Activated T-helper 1 cell treated with anti-CD3 and anti-CD28 coated beads, Interleukin-2, amount 50 U/mL, for 16 hours (primary cell): Measurements from ENCODE around the gene GABBR2.
"Not testable (repeated sequence)": the region's sequence is repeated elsewhere in the genome, so short reads cannot be mapped to it uniquely, and the experiment has no call there.

Experiments
- DNase-seq, 2 donors: peaks; one replicate each; pipeline ENCODE4 v3.0.0-alpha.2; 2020; ENCODE audit warnings: low read depth in 1 of 2, low spot score in 1 of 2

GABBR2 gene

DNA sequence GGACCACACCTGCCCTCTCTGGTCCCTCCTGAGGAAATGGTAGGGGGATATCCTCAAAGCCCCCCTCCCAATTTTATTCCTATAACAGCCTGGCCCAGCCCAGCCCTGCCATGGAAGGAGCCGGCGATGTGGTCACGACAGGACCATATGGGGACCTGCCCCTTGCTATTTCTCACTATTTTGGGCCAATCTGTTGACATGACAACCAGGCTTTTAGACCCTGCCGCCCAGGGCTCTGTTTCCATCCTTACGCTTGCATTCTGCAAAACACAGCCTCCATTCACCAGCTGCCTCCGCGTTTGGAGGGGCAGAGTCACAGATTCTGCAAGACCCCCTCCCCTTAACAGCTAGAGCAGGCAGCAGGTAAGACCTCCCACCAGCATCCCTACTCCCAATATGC lies 112.2 kb downstream of the GABBR2 start:
- DNase-seq: no peak

DNA sequence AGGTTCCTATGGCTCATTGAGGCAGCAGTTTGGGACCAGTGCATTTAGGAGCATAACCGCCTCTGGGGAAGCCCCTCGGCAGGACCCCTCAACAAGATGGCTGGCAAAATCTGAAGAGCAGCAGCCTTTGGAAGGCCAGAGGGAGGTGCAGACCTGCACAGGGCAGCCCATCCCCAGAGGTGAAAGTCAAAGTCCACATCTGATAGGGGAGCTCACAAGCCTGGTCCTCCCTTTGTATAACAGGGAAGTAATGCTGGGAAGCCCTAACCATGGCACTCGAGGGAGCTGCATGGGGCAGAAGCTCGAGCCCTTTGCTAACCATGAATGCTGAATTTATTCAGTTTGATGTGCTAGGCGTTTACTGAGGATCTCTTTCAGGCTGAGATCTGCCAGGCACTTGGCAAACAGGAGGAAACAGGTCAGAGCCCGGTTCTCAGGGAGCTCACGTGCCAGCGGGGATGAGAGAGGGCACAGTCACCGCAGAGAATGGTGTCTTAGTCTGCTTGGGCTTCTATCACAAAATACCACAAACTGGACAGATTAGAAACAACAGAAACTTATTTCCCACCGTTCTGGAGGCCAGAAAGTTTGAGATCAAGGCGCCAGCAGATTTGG lies 114.1 kb downstream of the GABBR2 start:
- no peak for DNase-seq

DNA sequence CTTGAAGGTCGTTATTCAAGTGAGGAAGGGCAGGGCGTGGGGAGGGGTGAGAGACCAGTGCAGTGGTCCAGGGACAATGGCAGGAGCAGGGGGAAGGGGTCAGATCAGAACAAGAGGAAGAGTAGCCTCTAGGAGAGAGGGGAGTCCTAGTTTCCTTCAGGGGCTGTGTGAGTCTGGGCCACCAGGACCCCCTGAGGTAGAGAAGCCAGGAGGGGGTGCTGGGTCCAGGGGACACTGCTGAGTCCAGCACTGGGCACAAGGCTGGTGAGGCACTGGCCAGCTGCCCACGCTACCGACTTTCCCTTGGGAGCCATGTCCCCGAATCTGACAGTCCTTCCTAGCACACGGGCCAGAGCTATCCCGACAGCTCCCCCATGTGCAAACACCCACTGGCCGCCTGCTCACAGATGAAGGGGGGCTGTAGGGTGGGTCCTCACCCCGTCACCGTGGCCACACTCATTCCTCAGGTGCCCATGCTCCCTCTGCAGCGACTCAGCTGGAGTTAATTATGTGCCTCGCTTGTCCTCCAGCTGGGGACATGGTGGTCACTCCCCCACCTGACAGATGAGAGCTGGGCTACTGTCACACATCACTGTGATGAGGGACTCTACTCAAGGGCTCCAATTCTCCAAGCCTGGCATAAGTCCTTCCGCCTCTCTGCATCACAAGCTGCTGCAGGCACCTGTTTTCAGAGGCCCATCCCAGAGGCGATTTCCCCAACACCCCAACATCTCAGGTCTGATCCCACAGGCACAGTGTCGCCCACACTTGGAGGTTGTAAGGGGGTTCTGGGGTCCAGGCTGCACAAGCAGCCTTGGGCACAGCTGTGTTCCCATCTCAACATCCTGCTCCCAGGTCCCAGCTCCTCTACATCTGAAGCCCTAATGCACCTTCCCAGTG lies 115.1 kb downstream of the GABBR2 start:
- DNase-seq: no peak

DNA sequence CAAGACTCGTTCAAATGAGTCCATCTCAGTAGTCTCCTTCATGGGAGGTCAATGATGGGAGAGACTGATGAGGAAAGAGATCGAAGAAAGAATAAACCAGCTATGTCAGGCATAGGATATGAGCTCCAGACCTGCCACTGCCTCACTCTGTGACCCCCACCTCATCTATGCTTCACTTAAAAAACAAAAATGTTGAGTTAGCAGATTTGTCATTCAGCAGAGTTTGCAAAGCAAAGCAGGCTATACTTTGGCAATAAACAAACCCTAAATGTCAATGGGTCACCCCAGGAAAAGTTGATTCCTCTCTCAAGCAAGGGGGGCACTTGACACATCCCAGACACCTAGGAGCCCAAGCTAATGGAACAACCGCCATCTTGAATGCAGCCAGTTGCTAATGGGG lies 117.0 kb downstream of the GABBR2 start:
- no peak for DNase-seq

DNA sequence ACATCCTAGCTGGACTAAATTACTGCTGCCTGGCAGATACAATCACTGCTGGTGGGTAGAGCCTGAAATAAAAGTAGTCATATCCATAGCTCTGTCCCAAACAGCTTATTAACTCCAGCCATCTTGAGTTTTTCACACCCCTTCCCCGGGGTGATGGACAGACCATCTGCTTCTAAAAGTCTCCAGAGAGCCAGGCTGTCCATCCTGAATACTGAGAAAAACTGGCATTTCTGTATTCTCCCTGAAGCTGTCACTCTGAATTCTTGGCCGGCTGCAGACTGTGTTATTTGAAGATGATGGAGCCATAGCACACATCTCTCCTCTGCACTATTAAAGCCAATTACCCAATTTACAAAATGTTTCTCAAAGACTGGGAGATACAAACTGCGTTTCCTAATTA lies 118.6 kb downstream of the GABBR2 start:
- no peak for DNase-seq

DNA sequence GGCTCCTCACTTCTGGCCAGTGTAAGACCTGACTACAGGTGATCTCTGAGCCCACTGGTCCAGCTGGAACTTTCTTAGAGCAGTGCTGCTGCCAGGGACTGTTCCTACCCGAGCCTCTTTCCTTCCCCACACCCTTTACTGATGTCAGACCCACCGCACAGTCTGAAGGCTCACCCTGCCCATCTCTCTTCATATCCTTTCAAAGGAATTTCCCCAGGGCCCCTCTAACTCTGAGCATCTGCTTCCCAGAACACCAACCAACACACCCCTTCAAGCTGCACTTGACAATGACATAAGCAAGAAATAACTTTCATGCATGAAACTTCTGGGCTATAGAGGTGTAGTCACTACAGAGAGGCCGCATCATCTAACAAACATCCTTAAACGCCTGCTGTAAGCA lies 119.6 kb downstream of the GABBR2 start:
- DNase-seq: no peak

DNA sequence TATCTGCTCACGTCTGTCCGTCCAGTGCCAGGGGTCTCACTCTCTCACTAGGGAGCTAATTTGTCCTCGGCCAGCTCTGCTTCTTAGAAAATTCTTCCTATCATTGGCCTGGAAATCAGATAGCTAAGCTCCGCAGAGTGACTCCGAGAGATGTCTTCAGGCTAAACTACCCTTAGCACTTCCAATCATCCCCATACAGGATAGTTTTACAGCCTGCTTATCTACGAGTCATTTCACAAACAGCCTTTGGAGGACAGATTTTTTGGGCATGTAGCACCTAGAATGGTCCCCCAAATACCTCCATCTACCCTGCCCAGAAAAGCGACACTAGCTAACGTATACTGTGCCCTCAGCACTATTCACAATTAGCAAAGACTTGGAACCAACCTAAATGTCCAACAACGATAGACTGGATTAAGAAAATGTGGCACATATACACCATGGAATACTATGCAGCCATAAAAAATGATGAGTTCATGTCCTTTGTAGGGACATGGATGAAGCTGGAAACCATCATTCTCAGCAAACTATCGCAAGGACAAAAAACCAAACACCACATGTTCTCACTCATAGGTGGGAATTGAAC lies 123.8 kb downstream of the GABBR2 start:
- not testable (repeated sequence) for DNase-seq

DNA sequence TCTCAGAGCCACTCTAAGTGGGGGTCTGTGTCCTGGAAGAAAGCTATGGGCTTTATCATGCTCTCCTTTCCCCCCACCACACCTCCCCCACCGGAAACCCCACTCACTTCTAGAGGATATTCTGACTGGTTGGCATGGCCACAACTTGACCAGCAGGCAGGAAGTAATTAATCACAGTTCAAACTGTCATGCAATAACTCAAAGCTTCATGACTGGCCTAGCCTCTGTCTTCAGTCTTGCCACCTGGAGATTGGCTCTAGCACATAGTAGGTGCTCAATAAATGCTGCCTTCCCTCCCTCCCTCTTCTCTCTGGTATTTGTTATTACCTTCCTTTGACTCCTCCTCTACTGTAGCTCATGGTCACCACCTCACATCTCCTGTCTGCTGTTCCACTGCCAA lies 124.7 kb downstream of the GABBR2 start:
- no peak for DNase-seq

DNA sequence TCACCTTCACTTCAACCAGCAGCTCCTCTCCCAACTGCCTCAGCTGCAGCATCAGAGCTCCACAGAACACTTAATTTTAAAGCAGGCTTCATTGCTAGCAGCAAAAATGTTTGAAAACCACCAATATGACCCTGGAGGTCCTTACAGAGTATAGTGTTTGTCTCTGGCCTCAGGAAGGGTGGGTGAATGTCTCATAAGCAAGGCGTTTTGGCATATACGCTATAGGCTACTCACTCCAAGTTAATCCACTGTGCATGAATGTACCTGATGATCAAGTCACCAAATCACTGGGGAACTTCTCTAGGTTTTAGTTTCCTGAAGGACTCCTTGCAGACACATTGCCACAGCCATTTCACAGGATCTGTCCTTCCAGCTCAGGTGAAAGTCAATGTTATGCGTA lies 125.3 kb downstream of the GABBR2 start:
- no peak for DNase-seq

DNA sequence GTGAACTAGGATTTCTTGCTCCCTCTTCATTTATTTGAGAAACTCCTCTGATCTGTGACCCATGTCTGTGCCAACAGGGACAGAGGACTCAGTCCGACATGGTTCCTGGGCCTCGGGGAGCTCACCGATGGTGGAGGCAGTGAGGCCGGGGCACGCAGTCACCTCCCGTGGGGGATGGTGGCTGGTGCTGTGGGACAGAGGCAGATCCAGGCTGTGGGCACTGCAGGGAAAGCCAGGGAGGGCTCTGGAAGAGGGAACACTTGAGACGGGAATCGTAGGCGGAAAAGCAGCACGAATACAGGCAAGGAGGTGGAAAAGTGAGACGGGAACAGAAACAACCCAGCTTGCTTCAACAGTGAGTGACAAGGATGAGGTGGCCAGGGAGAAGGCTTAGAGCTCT lies 127.8 kb downstream of the GABBR2 start:
- DNase-seq: no peak

DNA sequence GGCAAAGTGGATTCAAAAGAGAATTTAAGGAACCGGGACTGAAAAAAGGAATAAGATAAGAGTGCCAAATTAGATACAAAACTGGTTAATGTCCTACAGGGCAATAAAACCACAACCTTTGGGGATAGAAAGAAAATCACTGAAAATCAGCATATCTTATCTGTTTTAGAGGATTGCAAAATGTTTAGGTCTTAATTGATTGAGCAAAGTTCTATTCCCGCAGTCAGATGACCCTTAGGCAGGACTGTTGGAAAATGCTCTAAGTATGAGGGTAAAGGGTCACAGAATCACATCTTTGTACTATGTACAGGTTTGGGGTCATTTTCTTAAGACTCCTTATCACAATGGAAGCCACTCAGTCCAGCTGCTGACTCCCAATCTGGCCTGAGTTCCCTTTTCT lies 129.0 kb downstream of the GABBR2 start:
- no peak for DNase-seq

DNA sequence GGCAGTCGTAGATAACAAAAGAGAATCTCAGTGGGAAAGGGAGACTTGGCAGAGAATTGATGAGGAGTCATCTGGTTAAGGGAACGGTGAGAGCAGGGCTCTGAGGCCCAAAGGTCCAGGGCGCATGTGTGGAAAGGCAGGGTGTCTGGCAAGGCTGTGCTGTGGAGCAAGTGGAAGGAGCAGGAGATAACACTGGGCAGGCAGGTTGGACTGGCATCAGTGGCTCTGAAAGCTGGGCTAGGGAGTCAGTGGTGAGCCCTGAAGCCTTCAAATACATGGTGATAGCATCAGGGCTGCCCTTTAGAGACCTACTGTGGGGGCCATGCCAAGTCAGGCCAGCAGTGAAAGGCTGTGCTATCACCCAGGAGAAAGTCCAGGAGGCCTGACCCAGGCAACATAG lies 131.3 kb downstream of the GABBR2 start:
- no peak for DNase-seq

DNA sequence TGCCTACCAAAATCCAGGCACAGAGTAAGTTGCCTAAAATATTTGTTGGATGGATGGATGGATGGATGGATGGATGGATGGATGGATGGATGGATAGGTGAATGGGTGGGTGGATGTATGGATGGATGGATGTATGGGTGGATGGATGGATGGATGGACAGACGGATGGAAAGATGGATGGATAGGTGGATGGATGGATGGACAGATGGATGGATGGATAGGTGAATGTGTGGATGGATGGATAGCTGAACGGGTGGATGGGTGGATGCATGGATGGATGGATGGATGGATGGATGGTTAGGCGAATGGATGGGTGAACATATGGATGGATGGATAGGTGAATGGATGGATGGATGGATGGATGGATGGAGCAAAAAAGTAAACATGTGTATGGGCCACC lies 131.9 kb downstream of the GABBR2 start:
- DNase-seq: no peak

DNA sequence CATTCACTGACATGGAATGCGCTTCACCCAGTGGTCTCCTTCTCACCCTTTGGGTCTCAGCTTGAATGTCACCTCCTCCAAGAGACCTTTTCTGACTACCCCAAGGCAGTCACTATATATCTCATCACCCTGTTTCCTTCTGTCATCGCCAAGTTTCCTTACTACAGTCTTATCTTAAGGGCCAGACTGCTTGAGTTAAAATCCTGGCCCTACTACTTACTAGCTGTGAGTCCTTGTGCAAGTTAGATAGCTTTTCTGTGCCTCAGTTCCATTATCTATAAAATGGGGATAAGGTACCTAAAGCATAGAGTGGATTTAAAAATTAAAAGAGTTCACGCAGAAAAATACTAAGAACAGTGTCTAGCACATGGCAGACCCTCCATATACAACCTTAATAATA lies 132.4 kb downstream of the GABBR2 start:
- DNase-seq: no peak

DNA sequence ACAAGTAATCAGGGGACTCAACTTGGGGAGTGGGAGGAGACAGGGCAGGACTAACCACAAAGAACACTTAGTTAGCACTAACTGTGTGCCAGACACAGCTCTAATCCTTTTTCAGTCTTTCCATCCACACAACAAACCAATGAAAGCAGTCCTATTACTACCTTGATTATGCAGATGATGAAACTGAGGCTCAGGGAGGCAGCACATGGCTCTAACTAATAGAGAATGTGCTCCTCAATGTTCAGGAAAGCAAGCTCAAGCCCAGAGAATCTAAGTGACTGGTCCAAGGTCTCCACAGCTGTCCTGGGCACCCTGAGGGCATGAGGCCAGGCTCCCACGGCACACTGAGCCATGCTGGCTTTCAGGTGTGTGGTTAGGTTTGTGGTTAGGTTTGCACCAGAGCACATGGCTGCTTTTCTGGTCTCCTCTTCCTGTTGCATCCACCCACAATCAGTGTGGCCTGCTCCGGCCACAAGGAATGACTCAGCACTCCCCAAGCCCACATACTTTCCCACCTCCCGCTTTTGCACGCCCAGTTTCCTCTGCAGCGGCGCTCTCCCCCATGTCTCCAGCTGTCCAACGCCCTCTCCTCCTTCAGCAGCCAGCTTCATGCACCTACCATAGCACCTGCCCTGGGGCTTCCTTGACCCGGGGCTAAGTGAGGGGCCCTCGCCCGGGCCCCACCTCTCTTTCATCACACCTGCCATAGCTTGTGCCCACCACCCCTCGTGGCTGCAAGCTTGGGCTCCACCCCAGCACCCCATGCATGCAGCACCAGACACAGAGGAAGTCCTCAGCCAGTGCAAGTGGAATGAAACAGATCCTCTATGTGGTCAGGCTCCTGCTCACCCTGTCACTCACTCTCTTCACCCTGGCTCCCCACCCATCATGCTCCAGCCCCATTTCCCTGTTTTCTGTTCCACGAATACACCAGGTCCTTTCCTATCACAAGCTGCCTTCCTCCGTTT lies 133.1 kb downstream of the GABBR2 start:
- DNase-seq: no peak

DNA sequence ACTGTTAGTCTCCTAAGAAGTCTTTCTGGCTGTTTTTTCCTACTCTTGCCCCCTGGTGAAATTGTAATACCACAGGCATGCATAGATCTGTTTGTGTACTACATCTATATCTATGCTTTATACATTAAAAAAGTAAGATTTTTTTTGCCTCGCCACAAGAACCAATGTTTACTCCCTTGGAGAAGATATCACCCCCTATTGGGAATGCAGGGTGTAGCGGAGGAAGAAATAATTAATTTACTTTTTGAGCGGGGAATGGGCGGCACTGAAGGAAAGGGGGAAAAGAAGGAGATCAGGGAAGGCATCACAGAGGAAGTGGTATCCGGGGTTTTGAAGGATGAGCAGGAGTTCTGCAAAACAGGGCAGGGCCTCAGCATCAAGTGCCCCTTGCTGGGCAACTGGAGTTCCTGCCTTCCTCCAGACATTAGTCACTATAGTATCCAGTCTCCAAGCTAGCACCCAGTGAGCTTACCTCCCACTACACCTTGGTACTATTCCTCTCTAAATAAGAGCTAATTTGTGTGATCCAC lies 134.9 kb downstream of the GABBR2 start:
- no peak for DNase-seq

DNA sequence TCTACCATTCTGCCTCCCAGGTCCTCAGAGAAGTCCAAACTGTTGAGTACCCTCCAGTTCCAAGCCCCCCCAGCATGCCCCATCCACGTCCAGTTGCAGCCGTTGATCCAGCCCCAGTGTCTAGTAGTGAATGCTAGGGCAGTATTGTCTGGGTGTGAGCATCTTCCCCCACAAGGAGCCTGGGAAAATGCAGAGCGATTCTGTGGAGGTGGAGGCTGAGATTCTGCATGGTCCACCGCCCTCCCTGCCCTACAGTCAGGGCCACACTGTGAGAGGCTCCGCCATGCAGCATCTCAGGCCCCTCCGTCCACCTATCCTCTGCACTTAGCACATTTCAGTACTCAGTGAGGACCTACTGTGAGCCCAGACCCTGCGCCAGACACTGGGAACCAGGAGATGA lies 135.9 kb downstream of the GABBR2 start:
- no peak for DNase-seq

DNA sequence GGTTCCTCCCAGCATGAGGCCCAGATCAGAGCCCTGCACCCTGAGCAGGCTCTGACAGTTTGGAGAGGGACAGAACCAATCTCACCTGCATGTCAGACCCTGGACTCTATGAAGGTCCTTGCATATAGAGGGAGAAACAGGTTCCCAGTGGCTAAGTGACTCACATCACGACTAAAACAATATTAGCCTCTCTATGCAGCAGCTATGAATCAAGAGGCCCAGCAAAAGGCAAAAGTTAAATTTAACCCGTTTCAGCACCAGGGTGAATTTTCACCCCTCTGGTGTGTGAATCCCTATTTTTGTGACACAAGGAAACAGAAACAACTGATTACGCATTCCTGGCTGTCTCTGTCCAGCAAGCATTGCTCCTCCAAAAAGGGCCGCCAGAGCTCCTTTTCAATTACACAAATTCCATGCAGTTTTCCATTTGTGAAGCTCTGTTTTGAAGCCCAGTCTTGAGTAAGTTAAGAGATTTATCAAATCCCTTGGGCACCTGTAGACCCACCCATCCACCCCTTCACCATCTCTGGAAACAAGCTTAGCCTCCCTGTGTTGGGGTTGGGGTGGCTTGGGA lies 136.6 kb downstream of the GABBR2 start:
- DNase-seq: no peak

DNA sequence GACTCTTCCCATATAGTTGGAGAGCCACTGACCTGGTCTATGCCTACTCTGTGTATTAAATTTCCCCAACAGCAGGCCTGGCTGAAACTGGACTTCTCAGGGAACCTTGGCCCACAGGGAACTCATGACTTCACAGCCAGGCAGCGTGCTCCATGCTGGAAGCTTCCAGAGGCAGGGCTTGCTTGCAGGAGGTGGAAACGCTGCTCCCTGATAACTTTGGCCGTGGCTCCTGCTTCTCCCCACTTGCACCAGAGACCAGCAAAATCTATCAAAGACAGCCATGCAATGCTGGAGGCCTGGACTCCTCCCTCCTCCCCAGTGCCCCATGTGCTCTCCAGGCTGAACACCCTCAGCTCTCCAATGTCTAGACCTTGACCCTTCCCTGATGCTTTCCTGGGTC lies 137.1 kb downstream of the GABBR2 start:
- DNase-seq: no peak

DNA sequence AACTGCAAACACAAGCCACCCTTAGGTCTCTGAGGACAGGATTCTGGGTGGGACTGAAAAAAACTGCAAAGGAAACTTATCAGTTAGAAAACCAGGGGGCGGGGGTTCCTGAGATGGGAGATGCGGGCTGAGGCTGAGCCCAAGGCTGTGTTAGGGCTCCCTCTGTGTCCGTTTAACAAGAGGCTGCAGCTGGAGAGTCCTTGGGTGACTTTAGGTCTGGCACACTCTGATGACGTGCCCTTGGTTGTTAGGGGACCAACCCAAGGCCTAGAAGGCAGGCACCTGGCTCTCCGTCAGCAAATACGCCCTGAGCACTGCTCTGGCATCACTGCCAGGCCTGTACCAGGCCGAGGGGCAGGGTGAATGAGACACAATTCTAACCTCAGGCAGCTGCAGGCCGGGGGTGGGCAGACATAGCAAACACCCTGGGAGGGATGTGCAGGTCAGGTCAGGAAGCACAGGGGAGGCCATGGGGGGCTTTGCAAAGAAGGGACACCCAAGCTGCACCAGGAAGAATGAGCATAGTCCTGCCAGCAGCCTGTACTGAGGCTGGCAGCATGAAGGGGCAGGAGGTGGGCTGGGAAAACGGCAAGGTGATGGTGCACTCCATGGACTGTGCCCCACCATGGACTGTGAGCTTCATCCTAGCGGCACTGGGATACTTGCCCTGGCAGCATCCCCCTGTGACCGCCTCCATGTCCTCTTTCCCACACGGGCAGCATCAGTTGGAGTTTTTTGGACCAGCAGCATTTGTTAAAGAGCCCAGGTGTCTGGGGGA lies 137.9 kb downstream of the GABBR2 start:
- DNase-seq: no peak
